Fibroblast of the aortic adventitia (primary cell): ENCODE results near the gene TBCB. TPM values are rescaled to one million over a fixed set of nuclear protein-coding genes. Genes with fewer than 3 reads are reported as not detected.
A peak's percentile ranks its signal among the peaks of the same experiment; 100 is the strongest.
"Not testable (repeated sequence)": the region's sequence is repeated elsewhere in the genome, so short reads cannot be mapped to it uniquely, and the experiment has no call there.

ENCODE experiments used
- DNase-seq: peaks from one replicate; pipeline ENCODE4 v3.0.0-alpha.2; 2010; ENCODE audit warnings: low read depth
- H3K4me3 ChIP-seq: 2 replicates; pipeline ENCODE4 v1.5.1; 2011; ENCODE audit warnings: low read depth, mild to moderate bottlenecking, control low read depth, low read length, moderate library complexity
- total RNA-seq: library from RNA; depleted of rRNA; stranded (reverse); fragments of >200 nt; gene quantifications from 2 replicates; pipeline ENCODE4 v1.2.3, GENCODE V29; 2012; ENCODE audit warnings: low replicate concordance
- TF ChIP-seq, protein P1 (sequence below): IDR thresholded peaks from 2 replicates; pipeline ENCODE4 v1.5.1; 2011; ENCODE audit warnings: mild to moderate bottlenecking, low read length, control low read depth, inconsistent platforms; ENCODE audit not compliant: insufficient read depth

Gene TBCB
- total RNA-seq, 1 donor, result 164 TPM

DNA sequence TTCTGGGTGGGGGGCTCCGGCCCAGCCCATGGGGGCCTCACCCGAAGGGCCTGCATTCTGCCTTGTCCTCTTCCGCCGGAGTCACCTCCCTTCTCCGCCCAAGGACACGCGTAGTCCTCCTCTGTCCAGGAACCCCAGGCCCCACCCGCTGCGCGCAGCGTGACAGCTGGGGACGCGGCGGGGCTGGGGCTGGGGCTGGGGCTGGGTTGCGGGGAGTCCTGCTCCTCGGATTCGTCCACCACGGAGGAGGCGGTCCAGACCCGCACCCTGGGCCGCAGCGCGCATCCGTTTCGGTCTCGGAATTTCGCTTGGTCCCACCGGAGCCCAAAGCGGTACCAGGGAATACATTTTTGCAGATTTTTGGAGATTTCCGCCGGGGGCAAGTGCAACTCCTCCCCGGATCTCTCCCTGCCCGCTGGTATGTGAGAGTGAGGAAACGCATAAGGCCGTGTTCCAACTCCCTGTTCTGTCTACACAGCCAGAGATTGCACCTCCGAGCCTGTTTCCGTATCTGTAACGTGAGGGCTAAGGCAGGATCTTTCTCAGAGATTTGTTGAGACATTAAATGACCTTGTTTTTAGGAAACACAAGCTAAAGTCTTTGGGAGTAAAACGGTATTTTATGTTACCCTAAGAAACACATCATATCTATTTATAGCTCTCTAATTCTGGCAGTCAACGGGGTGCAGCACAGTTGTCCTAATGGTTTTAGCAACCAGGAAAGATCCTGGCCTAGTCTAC, 37.3 kb downstream of the TBCB start, which contains the start of gene COX7A1:
TSS of gene COX7A1 (minus strand) at position 96 of the 740 bp plus-strand sequence. CDS start at position 56, 40 bp downstream.
- H3K4me3 ChIP-seq, result peak within 1 kb of the TSS; percentile 56
- TF ChIP-seq, protein P1, sequence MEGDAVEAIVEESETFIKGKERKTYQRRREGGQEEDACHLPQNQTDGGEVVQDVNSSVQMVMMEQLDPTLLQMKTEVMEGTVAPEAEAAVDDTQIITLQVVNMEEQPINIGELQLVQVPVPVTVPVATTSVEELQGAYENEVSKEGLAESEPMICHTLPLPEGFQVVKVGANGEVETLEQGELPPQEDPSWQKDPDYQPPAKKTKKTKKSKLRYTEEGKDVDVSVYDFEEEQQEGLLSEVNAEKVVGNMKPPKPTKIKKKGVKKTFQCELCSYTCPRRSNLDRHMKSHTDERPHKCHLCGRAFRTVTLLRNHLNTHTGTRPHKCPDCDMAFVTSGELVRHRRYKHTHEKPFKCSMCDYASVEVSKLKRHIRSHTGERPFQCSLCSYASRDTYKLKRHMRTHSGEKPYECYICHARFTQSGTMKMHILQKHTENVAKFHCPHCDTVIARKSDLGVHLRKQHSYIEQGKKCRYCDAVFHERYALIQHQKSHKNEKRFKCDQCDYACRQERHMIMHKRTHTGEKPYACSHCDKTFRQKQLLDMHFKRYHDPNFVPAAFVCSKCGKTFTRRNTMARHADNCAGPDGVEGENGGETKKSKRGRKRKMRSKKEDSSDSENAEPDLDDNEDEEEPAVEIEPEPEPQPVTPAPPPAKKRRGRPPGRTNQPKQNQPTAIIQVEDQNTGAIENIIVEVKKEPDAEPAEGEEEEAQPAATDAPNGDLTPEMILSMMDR, result no peak

GRCh38 chr19:36153126-36153525, 37.9 kb downstream of the TBCB start:
- DNase-seq, result no peak
- TF ChIP-seq, protein P1, result no peak
- H3K4me3 ChIP-seq, result no peak overlapping the region

More for the DNA sequence above, 37.3 kb downstream of the TBCB start, which contains the start of gene COX7A1:
- DNase-seq, result peak; percentile 61

DNA sequence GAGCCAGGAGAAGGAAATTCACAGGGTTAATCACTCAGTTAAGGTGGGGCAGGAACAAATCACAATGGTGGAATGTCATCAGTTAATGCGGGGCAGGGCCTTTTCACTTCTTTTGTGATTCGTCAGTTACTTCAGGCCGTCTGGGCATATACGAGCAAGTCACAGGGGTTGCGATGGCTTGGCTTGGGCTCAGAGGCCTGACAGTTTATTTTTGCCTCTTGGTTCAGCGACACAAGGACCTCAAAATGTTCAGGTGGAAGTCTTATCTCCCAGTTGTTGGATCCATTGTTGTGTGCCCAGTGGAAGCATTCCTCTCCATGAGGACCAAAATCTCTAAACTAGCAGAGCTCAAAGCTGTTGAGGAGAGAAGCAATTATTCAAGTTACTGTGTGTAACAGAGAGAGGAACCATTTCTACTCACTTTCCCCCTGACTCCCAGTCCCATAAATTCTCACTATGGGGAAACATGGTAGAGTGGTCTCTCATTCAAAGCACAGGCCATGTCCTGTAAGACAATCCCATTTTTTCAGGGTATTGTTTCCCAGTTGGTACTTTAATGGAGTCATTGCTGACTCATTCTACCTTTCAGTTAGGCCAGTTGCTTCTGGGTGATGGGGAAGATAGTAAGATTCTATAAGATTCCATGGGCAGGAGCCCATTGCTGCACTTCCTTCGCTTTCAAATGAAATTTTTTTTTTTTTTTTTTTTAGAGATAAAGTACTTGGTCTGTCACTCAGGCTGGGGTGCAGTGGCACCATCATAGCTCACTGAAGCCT, 45.7 kb downstream of the TBCB start:
- no peak overlapping the region for H3K4me3 ChIP-seq
- no peak for DNase-seq
- TF ChIP-seq, protein P1, result no peak

- TF ChIP-seq, protein P1, result no peak
- no peak for DNase-seq
- no peak overlapping the region for H3K4me3 ChIP-seq
These were observed 48.5 kb downstream of the TBCB start for GRCh38 chr19:36163813-36164212.

GRCh38 chr19:36169084-36169760, 54.0 kb downstream of the TBCB start:
- TF ChIP-seq, protein P1, result no peak
- no peak overlapping the region for H3K4me3 ChIP-seq
- no peak for DNase-seq

- H3K4me3 ChIP-seq, result no peak overlapping the region
- TF ChIP-seq, protein P1, result no peak
- DNase-seq, result no peak
These were observed 57.6 kb downstream of the TBCB start for GRCh38 chr19:36172852-36173251.

GRCh38 chr19:36173846-36174245, 58.6 kb downstream of the TBCB start:
- H3K4me3 ChIP-seq, DNase-seq: not testable (repeated sequence)
